ENCODE results near the gene EARS2. TPM values are rescaled to one million over a fixed set of nuclear protein-coding genes. Genes with fewer than 3 reads are reported as not detected.
A peak's percentile ranks its signal among the peaks of the same experiment; 100 is the strongest.

EARS2 gene
- total and polyA plus RNA-seq, 9 of the 15 experiments (the other 6 are each of a cell fraction or from before 2014, with no cell fraction given): 17.6 to 58.6 (median 36.3) TPM

GRCh38 chr16:23504453-23505179, 52.5 kb downstream of the EARS2 start (continued):
- 0 out of 4 replicates have a peak, but pooled peaks of 1 of the 2 experiments have one; percentile 2 for TF ChIP-seq ZNF639 (CRISPR knock-in tag; conservative IDR thresholded peaks at IDR 0.05 in 1 of 2, IDR thresholded peaks at IDR 0.05 in 1 of 2)
- 0 out of 2 replicates have a peak, but pooled peaks have one; percentile 36 for TF ChIP-seq TEAD4 (IDR thresholded peaks at IDR 0.05; ENCODE audit: low read length)
- no peak for TF ChIP-seq TEAD4 (CRISPR knock-in tag; IDR thresholded peaks at IDR 0.05; ENCODE audit: borderline replicate concordance)
- TF ChIP-seq FOXJ3 (CRISPR knock-in tag; IDR thresholded peaks at IDR 0.05): no peak
- no peak for TF ChIP-seq ATF2 (CRISPR knock-in tag; IDR thresholded peaks at IDR 0.05)
- no peak for TF ChIP-seq PATZ1 (CRISPR knock-in tag; IDR thresholded peaks at IDR 0.05; ENCODE audit: borderline replicate concordance)
- TF ChIP-seq FOXO4 (CRISPR knock-in tag; IDR thresholded peaks at IDR 0.05): no peak
- TF ChIP-seq ZNF318 (IDR thresholded peaks at IDR 0.05; ENCODE audit: borderline replicate concordance in 1 of 2, low read depth in 1 of 2): peak in 1 of 2 experiments; percentile 79; a peak in 2 of 4 replicates
